ENCODE measurements around the gene EXOC8. TPM values are rescaled to one million over a fixed set of nuclear protein-coding genes. Genes with fewer than 3 reads are reported as not detected.
A peak's percentile ranks its signal among the peaks of the same experiment; 100 is the strongest.

The EXOC8 gene
- total and polyA plus RNA-seq, 9 of the 15 experiments (the other 6 are each of a cell fraction or from before 2014, with no cell fraction given): 2.1 to 13.6 (median 7.2) TPM

DNA sequence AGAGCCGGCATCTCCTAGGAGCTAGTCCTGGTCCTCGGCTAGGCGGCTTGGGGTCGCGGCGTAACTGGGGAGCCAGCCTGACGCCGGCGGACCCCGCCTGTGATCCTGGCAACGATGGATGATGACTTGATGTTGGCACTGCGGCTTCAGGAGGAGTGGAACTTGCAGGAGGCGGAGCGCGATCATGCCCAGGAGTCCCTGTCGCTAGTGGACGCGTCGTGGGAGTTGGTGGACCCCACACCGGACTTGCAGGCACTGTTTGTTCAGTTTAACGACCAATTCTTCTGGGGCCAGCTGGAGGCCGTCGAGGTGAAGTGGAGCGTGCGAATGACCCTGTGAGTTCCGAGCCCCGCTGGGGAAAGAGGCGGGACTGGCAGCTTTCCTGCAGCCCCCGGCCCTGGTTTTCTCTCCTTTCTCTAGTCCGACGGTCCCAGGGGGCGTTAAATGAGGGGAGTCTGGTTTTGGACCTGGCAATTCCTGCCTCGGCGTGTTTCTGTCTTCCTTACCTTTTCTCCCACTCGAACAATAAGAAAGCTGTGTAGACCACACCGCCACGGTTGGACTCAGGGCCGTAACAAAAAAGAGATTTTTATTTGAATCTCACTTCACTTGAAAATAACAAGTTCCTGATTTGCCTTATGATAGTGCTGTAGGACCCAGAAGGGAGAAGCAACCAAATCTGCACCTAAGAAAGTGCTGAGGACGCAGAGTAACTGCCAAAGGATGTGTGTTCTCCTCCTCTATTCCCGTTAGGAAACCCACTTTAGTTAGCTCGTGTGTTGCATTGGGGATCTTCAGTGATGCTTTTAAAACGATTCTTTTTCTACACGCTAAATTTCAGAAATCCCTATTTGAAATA is 847 bp upstream of the EXOC8 start, which contains the start of gene SPRTN (continued):
- TF ChIP-seq, protein P1, sequence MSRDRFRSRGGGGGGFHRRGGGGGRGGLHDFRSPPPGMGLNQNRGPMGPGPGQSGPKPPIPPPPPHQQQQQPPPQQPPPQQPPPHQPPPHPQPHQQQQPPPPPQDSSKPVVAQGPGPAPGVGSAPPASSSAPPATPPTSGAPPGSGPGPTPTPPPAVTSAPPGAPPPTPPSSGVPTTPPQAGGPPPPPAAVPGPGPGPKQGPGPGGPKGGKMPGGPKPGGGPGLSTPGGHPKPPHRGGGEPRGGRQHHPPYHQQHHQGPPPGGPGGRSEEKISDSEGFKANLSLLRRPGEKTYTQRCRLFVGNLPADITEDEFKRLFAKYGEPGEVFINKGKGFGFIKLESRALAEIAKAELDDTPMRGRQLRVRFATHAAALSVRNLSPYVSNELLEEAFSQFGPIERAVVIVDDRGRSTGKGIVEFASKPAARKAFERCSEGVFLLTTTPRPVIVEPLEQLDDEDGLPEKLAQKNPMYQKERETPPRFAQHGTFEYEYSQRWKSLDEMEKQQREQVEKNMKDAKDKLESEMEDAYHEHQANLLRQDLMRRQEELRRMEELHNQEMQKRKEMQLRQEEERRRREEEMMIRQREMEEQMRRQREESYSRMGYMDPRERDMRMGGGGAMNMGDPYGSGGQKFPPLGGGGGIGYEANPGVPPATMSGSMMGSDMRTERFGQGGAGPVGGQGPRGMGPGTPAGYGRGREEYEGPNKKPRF (IDR thresholded peaks at IDR 0.05; ENCODE audit: low read depth, low read length): no peak
- TF ChIP-seq NR2F6 (CRISPR knock-in tag; IDR thresholded peaks at IDR 0.05) (no peak), RBBP5 (IDR thresholded peaks at IDR 0.05; ENCODE audit: borderline replicate concordance, insufficient read depth, low read length, poor library complexity, severe bottlenecking) (peak; percentile 85), ELF2 (CRISPR knock-in tag; IDR thresholded peaks at IDR 0.05) (peak; percentile 52; the same call in 1 of the 2 replicates), NEUROD1 (IDR thresholded peaks at IDR 0.05; ENCODE audit: borderline replicate concordance, low read depth, low read length, partially characterized antibody) (no peak), BCOR (IDR thresholded peaks at IDR 0.05) (0 out of 2 replicates have a peak, but pooled peaks have one; percentile 33), KLF13 (tag; IDR thresholded peaks at IDR 0.05; ENCODE audit: borderline replicate concordance, low read depth) (0 out of 2 replicates have a peak, but pooled peaks have one; percentile 35), POU5F1 (IDR thresholded peaks at IDR 0.05; ENCODE audit: borderline replicate concordance, low read depth, low read length, partially characterized antibody) (no peak), TAF7 (tag; IDR thresholded peaks at IDR 0.05) (no peak; the same call in 1 of the 2 replicates), SAFB (IDR thresholded peaks at IDR 0.05; ENCODE audit: borderline replicate concordance, low read depth, low read length) (peak; percentile 31; the same call in 1 of the 2 replicates)
- TF ChIP-seq, protein P2, sequence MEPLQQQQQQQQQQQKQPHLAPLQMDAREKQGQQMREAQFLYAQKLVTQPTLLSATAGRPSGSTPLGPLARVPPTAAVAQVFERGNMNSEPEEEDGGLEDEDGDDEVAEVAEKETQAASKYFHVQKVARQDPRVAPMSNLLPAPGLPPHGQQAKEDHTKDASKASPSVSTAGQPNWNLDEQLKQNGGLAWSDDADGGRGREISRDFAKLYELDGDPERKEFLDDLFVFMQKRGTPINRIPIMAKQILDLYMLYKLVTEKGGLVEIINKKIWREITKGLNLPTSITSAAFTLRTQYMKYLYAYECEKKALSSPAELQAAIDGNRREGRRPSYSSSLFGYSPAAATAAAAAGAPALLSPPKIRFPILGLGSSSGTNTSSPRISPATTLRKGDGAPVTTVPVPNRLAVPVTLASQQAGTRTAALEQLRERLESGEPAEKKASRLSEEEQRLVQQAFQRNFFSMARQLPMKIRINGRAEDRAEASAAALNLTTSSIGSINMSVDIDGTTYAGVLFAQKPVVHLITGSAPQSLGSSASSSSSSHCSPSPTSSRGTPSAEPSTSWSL (CRISPR knock-in tag; IDR thresholded peaks at IDR 0.05; ENCODE audit: borderline replicate concordance): 0 out of 2 replicates have a peak, but pooled peaks have one; percentile 51
- TF ChIP-seq, protein P3, sequence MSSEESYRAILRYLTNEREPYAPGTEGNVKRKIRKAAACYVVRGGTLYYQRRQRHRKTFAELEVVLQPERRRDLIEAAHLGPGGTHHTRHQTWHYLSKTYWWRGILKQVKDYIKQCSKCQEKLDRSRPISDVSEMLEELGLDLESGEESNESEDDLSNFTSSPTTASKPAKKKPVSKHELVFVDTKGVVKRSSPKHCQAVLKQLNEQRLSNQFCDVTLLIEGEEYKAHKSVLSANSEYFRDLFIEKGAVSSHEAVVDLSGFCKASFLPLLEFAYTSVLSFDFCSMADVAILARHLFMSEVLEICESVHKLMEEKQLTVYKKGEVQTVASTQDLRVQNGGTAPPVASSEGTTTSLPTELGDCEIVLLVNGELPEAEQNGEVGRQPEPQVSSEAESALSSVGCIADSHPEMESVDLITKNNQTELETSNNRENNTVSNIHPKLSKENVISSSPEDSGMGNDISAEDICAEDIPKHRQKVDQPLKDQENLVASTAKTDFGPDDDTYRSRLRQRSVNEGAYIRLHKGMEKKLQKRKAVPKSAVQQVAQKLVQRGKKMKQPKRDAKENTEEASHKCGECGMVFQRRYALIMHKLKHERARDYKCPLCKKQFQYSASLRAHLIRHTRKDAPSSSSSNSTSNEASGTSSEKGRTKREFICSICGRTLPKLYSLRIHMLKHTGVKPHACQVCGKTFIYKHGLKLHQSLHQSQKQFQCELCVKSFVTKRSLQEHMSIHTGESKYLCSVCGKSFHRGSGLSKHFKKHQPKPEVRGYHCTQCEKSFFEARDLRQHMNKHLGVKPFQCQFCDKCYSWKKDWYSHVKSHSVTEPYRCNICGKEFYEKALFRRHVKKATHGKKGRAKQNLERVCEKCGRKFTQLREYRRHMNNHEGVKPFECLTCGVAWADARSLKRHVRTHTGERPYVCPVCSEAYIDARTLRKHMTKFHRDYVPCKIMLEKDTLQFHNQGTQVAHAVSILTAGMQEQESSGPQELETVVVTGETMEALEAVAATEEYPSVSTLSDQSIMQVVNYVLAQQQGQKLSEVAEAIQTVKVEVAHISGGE (CRISPR knock-in tag; IDR thresholded peaks at IDR 0.05): peak in 2 of 3 experiments; percentile 37 to 40; a peak in 1 of 6 replicates
- TF ChIP-seq, protein P4, sequence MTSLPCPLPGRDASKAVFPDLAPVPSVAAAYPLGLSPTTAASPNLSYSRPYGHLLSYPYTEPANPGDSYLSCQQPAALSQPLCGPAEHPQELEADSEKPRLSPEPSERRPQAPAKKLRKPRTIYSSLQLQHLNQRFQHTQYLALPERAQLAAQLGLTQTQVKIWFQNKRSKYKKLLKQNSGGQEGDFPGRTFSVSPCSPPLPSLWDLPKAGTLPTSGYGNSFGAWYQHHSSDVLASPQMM (CRISPR knock-in tag; IDR thresholded peaks at IDR 0.05): no peak
- TF ChIP-seq, protein P5, sequence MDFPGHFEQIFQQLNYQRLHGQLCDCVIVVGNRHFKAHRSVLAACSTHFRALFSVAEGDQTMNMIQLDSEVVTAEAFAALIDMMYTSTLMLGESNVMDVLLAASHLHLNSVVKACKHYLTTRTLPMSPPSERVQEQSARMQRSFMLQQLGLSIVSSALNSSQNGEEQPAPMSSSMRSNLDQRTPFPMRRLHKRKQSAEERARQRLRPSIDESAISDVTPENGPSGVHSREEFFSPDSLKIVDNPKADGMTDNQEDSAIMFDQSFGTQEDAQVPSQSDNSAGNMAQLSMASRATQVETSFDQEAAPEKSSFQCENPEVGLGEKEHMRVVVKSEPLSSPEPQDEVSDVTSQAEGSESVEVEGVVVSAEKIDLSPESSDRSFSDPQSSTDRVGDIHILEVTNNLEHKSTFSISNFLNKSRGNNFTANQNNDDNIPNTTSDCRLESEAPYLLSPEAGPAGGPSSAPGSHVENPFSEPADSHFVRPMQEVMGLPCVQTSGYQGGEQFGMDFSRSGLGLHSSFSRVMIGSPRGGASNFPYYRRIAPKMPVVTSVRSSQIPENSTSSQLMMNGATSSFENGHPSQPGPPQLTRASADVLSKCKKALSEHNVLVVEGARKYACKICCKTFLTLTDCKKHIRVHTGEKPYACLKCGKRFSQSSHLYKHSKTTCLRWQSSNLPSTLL (IDR thresholded peaks at IDR 0.05): no peak
